Measurements from ENCODE around the gene NAALADL2.
"Not testable (repeated sequence)": the region's sequence is repeated elsewhere in the genome, so short reads cannot be mapped to it uniquely, and the experiment has no call there.

The NAALADL2 gene

DNA sequence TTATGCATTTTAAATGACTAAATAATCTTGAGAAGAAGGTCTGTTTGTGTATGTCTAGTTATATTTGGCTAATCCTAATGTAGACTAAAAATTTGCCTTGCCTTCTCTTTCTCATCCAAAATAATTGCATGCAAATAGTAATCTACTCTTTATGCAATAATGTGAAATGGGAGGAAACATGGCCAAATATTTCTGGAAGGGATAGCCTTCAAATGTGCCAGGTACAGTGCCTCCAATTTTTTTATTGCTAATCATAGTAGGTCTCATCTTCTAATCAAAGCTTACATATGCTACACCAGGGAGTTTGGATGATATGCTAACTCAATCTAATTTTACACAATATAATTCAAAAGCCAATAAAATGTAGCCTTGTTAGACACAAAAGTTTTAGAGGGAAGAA lies 911.3 kb downstream of the NAALADL2 start:
- no peak for DNase-seq (ENCODE audit: low read depth)

DNA sequence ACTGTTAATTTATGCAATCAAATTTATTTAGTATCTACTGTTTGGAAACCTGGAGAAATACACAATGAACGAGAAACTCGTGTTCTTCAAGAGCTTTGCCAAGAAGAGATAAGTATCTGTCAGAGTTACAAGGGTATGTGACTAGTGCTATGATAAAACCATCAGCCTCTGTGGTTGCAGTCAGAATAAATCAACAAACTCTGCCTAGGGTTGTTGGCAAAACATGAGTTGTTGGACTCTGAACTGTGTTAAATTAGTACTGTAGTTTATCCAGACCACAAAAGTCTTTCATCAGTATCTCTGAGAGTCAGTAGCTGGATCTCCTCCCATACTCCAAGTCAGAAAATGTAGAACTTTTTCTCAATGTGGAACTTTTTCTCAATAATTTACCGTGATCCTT lies 918.4 kb downstream of the NAALADL2 start:
- no peak for DNase-seq (ENCODE audit: low read depth)

DNA sequence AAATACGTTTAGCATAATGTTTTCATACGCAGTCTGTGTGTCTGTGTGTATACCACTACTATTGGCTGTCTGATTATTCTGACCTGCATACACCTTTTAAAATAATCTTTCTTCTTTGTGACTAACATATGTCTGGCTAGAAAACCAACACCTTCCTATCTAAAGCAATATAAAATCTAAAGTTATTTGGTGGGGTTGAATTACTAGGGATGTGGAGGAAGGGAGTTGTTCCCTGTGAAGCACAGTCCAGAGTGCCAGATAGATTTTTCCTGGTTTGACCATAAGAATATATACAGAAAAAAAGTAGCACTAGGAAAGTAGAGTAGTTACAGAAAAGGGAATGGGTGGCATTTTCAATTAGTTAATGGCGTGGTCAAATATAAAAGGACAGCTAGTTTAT lies 918.8 kb downstream of the NAALADL2 start:
- DNase-seq (ENCODE audit: low read depth): no peak

DNA sequence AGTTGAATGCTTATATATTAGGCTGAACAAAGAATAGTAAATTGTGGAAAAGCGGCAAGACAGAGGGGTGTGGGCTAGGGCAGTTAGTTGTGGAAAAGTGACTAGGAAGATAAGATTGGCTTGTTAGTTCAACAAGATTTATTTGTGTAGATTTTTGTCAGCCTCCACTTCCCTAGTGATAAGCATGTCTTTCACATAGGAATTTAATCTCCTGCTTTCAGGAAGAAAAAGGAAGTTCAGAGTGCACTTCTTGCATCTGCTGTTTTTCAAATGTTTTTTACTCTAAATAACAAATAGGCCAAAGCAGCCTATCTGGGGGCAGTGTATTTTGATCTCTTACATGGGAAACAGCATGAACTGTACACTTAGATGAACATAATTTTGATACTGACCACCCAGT lies 919.9 kb downstream of the NAALADL2 start:
- no peak for DNase-seq (ENCODE audit: low read depth)

DNA sequence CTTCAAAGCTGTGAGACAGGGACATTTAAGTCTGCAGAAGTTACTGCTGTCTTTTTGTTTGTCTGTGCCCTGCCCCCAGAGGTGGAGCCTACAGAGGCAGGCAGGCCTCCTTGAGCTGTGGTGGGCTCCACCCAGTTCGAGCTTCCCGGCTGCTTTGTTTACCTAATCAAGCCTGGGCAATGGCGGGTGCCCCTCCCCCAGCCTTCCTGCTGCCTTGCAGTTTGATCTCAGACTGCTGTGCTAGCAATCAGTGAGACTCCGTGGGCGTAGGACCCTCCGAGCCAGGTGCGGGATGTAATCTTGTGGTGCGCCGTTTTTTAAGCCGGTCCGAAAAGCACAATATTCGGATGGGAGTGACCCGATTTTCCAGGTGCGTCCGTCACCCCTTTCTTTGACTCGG lies 928.0 kb downstream of the NAALADL2 start:
- not testable (repeated sequence) for DNase-seq (ENCODE audit: low read depth)

DNA sequence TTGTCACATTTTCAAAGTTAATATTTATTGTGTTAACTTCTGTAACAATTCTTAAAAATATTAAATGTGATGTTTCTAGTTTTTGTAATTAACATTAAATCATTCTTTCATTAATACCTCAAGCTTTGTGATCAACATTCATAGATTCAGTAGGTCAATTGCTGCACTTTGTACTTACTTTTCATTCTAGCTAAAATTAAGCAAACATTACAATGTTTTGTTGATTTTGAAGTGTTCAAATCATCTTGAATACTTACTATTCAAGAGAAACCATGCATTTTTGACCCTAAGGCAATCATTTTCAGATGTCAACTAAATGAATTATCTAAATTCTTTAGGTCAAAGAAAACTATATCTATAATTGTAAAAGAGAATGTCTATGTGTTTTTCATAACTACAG lies 933.1 kb downstream of the NAALADL2 start:
- DNase-seq (ENCODE audit: low read depth): no peak

DNA sequence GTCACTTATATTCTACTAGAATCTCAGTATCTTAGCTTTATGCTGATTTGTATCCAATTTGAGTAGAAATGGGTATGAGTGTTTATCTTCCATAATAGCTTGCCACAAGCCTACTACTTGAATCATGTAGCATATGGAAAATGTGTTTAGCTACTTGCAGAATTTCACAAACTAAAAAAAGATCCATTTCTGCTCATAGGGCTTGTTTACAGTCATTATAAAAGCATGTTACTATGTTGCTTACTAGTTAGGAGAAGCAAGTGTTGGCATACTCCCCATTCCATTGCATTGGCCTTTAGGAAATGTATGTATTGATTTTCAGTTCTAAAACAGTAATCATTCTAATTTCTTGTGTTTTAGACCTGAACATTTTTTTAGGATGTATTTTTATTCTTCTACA lies 939.2 kb downstream of the NAALADL2 start:
- no peak for DNase-seq (ENCODE audit: low read depth)

DNA sequence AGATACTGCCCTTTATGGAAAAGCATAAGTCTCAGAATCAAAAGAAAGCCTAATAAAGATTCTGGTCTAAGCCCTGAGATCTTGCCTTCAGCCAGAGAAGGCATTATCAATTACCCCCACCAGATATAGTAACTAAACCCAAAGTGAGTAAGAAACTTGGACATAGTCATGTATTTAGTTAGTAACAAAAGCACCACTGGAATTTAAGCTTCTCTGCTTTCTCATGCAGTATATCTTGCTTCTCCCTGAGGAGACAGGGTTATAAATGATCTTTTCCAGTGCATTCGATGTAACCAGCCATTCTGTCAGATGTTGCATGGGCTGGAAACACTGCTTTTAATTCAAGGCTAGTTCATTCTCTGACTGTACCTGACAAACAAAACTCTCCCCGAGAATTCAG lies 946.7 kb downstream of the NAALADL2 start:
- no peak for DNase-seq (ENCODE audit: low read depth)

DNA sequence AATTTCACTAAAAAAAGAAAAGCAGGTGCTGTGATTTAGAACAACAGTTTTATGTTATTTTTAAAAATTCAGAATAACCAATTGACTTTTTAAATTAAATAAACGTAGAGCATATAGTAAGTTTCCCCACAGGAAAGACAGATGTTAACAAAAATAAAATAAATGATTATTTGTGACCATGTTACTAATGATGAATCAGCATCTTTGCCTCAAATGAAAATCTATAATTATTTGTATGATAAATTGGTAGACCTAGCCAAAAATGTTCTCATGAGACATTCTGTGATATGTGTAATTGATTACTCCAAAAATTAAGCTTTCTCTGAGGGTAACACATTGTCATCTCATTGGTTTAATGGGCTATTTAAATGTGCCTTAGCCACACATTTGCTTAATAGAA lies 948.0 kb downstream of the NAALADL2 start:
- no peak for DNase-seq (ENCODE audit: low read depth)

DNA sequence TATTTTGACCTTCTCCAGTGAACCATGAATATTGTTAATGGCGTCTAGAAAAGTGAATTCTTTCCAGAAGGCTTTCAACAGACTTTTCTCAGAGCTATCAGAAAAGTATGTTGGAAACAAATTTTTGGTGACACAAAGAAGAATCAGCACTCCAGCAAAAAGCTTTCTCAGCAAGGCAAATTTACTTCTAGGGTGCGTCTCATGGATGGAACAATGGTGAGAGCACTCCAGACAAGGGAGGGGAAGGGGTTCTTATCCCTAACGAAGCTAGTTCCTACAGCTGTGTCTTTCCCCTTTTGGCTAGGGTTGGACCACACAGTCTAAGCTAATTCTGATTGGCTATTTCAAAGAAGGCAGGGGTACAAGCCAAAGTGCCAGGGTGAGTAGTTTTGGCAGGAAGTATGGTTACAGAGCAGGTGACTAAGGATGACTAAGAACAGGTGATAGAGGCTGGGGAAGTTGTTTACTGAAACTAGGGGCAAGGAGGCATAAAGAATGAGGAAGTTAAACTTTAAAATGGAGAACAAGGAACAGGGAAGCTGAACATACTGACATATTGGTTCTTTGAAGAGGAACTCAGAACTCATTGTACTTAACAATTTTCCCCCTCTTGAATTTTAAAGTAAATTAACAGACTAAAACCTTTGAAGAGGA lies 959.8 kb downstream of the NAALADL2 start:
- DNase-seq (ENCODE audit: low read depth): no peak

DNA sequence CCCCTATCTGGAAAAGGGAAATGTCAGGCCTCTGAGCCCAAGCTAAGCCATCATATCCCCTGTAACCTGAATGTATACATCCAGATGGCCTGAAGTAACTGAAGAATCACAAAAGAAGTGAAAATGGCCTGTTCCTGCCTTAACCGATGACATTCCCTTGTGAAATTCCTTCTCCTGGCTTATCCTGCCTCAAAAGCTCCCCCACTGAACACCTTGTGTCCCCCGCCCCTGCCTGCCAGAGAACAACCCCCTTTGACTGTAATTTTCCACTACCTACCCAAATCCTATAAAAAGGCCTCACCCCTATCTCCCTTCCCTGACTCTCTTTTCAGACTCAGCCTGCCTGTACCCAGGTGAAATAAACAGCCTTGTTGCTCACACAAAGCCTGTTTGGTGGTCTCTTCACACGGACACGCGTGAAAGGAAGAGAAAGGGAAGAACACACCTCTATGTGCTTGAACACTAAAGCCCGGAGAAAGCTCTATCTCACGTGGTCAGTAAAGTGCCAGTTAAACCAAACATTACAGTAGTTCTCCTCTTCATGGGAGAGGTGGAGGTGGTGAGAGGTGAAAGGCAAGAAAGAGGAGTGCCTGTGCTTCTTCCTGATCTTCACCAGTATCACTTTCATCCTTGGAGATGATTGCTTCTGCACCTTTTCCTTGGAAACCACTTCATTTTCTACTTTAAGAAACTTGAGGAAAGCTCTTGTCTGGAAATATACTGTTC lies 963.8 kb downstream of the NAALADL2 start:
- DNase-seq (ENCODE audit: low read depth): not testable (repeated sequence)

DNA sequence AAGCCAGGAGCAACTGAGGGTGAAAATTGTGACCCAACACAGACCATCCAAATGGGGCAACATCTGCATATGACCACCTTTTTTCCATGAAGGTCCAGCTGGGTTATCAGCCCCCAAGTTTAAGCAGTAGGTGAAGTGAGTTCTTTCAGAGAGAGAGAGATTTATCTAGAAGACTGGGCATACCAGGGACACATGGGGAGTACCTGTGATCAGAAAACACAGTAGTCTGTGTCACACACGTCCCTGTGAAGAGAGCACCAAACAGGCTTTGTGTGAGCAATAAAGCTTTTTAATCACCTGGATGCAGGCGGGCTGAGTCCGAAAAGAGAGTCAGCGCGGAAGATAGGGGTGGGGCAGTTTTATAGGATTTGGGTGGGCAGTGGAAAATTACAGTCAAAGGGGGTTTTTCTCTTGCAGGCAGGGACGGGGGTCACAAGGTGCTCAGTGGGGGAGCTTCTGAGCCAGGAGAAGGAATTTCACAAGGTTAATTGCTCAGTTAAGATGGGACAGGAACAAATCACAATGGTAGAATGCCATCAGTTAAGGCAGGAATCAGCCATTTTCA lies 966.0 kb downstream of the NAALADL2 start:
- DNase-seq (ENCODE audit: low read depth): not testable (repeated sequence)

DNA sequence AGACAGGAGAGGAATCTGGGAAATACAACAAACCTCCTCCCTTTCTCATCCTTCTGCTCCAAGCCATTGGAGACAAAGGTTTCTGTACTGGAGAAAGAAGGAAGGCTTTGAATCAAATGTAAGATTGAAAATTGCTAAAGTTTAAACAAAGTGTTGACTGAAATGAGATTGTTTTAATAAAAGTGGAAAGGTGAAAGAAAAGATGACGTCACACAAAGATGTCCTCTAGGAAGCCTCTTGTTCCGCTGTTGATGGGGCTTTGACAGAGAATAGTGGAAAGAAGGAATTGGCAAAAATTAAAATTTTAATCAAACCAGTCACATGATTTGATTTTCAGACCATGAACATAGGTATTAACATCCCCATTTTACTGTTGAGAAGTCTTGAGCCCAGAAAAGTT lies 967.6 kb downstream of the NAALADL2 start:
- DNase-seq (ENCODE audit: low read depth): no peak

DNA sequence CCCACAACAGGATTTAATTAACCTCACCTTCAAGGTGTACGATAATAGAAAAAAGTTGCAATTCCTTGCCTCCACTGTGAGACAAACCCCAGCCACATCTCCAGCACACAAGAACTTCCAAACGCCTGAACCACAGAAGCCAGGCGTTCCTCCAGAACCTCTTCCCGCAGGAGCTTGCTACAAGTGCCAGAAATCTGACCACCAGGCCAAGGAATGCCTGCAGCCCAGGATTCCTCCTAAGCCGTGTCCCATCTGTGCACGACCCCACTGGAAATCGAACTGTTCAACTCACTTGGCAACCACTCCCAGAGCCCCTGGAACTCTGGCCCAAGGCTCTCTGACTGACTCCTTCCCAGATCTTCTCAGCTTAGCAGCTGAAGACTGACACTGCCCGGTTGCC lies 970.7 kb downstream of the NAALADL2 start:
- not testable (repeated sequence) for DNase-seq (ENCODE audit: low read depth)

DNA sequence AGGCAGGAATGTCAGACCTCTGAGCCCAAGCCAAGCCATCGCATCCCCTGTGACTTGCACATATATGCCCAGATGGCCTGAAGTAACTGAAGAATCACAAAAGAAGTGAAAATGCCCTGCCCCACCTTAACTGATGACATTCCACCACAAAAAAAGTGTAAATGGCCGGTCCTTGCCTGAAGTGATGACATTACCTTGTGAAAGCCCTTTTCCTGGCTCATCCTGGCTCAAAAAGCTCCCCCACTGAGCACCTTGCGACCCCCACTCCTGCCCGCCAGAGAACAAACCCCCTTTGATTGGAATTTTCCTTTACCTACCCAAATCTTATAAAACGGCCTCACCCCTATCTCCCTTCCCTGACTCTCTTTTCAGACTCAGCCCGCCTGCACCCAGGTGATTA lies 976.6 kb downstream of the NAALADL2 start:
- DNase-seq (ENCODE audit: low read depth): not testable (repeated sequence)

DNA sequence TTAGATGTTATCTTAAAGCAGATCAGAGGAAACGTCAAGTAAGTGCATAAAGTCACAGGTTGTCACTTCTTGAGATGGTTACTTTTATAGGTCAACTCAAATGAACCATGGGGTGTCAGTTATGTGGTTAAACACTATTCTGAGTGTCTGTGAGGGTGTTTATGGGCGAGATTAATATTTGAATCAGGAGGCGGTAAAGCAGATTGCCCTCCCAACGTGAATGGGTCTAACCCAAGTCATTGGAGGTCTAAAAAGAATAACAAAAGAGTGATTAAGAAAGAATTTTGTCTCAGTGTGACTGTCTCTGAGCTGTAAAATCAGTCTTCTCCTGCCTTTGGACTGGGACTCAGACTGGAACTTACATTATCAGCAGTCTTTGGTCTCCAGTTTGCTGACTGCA lies 977.5 kb downstream of the NAALADL2 start:
- no peak for DNase-seq (ENCODE audit: low read depth)

DNA sequence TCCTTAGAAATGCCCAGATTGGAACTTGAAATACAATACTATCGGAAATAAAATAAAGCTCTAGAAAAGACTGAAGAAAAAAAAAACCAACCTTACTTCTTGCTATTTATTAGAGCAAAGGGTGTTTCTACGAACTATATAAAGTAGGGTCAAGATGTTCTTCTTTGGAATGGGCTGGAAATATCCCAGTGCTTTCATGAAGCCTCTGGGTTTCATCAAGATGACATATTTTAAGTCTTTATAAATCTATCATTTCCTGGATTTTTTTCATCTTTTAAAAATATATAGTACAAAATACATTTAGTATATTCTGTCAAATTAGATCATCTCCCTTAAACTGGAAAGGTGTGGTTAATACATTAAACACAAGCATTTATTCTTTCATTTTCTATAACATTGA lies 978.8 kb downstream of the NAALADL2 start:
- DNase-seq (ENCODE audit: low read depth): no peak

DNA sequence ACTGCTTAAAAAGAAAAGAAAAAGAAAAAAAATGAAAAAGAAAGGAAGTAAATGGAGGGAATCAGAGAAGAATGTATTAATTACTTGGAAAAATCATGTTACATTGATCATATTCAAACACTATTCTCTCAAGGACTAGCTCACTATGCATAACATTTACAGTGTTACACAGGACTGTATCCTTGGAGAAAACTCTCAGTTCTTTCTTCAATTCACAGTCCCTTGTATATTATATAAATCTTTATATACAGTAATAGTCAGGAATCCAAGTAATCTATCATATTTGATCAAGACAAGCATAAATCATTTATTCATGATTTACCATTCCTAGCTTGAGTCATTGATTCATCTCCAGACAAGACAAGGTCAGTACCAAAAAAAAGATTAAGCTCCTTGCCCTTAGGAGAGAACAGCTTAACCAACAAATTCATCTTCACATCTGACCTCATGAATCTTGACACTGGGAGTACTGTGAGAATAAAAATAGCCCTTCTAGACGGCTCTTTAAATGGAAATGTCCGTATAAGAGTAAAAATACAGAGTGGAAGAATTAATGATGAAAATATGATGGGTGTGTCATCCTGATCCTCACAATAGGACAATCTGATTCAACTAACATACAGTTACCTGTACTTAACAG lies 980.4 kb downstream of the NAALADL2 start:
- DNase-seq (ENCODE audit: low read depth): no peak

DNA sequence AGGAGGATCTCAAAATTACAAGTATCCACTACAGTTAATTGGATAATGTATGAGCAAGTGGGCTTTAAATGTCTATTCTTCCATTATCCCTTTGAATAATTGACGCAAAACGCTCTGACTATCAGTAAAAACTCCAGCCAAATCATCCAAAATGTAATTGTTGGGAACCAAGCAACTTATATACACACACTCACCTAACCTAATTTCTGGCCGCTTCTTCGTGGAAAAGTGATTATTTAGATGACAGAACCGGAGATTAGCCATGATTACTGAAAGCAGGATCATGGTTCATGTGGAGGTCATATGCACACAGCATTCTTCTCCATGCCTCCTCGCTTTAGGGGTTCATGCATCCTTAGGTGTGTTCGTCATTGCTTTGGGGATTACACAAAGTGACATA lies 992.4 kb downstream of the NAALADL2 start:
- no peak for DNase-seq (ENCODE audit: low read depth)

DNA sequence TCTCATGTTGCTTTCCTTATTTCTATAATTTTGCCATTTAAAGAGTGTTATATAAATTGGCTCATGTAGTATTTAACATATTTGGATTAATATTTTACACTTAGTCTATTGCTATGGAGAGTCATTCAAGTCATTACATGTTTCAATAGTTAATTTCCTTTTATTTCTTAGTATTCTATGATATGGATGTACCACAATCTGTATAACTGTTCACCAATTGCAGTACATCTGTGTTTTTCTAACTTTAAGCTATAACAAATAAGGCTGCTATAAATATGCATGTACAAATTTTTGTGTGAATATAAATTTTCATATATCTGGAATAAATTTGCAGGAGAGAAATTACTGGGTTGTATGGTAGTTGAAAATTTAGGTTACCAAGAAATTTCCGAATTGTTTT lies 993.4 kb downstream of the NAALADL2 start:
- no peak for DNase-seq (ENCODE audit: low read depth)

DNA sequence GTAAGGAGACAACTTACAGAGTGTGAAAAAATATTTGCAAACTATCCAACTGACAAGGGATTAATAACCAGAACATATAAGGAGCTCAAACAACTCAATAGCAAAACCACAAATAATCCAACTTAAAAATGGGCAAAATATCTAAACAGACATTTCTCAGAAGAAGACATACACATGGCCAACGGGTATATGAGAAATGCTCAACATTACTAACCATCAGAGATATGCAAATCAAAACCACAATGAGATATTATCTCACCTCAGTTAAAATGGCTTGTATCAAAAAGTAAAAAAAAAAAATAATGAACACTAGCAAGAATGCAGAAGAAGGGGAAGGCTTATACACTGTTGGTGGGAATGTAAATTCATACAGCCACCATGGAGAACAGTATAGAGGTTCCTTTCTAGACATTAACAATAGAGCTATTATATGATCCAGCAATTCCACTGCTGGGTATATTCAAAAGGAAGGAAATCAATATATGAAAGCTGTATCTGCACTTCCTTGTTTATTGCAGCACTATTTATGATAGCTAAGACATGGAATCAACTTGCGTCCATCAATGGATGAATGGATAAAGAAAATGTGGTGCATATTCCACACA lies 998.6 kb downstream of the NAALADL2 start:
- no peak for DNase-seq (ENCODE audit: low read depth)
